HG02588 (cell line): ENCODE results near the gene DNM3.

Source experiments
- ATAC-seq: cut with Tn5 transposase; IDR thresholded peaks from one replicate; pipeline ENCODE4 v1.9.1; 2021; ENCODE audit warnings: mild to moderate bottlenecking, moderate library complexity; ENCODE audit not compliant: unreplicated experiment

Gene DNM3

GRCh38 chr1:172382990-172383389 is 541.7 kb downstream of the DNM3 start:
- no peak for ATAC-seq

- no peak for ATAC-seq
Measured at GRCh38 chr1:172383536-172383935, 542.2 kb downstream of the DNM3 start.

- no peak for ATAC-seq
Measured at GRCh38 chr1:172384656-172385055, 543.4 kb downstream of the DNM3 start.

- no peak for ATAC-seq
Measured at GRCh38 chr1:172386046-172386445, 544.7 kb downstream of the DNM3 start.

- ATAC-seq = no peak
Measured at GRCh38 chr1:172388490-172388889, 547.2 kb downstream of the DNM3 start.

- no peak for ATAC-seq
Measured at GRCh38 chr1:172390301-172390682, 549.0 kb downstream of the DNM3 start.

- no peak for ATAC-seq
Measured at GRCh38 chr1:172390683-172391551, 549.6 kb downstream of the DNM3 start.

GRCh38 chr1:172391976-172392375 is 550.7 kb downstream of the DNM3 start:
- no peak for ATAC-seq

- ATAC-seq = no peak
Measured at GRCh38 chr1:172393354-172393753, 552.1 kb downstream of the DNM3 start.

GRCh38 chr1:172394141-172394751 is 552.9 kb downstream of the DNM3 start:
- peak; percentile 88 for ATAC-seq

- ATAC-seq = no peak
Measured at GRCh38 chr1:172394811-172395210, 553.5 kb downstream of the DNM3 start.

- no peak for ATAC-seq
Measured at GRCh38 chr1:172395576-172395975, 554.3 kb downstream of the DNM3 start.

- peak; percentile 40 for ATAC-seq
Measured at GRCh38 chr1:172397221-172397620, 555.9 kb downstream of the DNM3 start.

GRCh38 chr1:172397633-172398032 is 556.3 kb downstream of the DNM3 start:
- no peak for ATAC-seq

GRCh38 chr1:172398193-172398592 is 556.9 kb downstream of the DNM3 start:
- ATAC-seq = no peak

- no peak for ATAC-seq
Measured at GRCh38 chr1:172398970-172399755, 557.9 kb downstream of the DNM3 start.

- no peak for ATAC-seq
Measured at GRCh38 chr1:172399756-172400721, 558.7 kb downstream of the DNM3 start.

- no peak for ATAC-seq
Measured at GRCh38 chr1:172400722-172401105, 559.4 kb downstream of the DNM3 start.

GRCh38 chr1:172401477-172401876 is 560.2 kb downstream of the DNM3 start:
- ATAC-seq = no peak

- no peak for ATAC-seq
Measured at GRCh38 chr1:172401892-172402291, 560.6 kb downstream of the DNM3 start.
